ENCODE results near the gene CALY.

The CALY gene

DNA sequence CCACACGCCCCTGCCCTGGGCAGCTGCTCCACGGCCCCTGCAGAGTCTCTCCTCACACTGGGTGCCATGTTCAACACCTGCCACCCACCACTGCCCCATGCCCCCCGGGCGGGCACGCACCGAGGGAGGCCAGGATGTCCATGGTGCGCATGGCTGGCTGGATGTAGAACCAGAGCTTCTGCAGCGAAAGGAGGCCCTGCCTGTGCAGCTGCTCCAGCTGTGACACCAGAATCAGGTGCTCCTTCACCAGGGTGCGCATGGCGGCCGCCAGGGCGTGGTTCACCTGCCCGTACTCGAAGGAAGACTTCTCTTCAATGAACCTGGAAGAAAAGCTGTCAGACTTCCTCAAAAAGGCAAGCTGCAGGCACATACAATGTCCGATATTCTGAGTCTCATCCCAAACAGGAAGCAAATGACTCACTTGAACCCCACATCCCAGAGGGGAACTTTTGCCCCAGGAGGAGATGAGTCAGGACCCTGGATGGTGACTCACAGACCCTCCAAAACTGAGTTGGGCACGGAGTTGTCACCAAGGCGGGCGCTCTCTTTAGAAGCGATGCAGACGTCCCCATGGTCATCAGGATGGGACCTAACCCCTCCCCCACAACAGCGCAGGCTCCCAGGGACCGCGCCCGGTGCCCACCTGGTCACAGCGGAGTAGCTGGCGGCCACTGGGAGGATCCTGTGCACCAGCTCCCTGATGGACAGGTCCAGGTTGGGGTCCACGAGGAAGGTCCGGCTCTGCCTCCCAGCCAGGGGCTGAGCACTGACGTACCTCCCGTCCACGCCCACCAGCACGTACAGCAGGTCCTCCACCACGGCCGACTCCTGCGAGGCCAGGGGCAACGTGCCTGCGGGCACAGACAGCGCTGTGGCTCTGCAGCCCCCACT, 43.5 kb downstream of the CALY start:
- H2BK120ac ChIP-seq (ENCODE audit: low read depth, low read length), result peak overlapping the region; percentile 1
- peak overlapping the region in 1 of 2 experiments; percentile 57 for H3K23ac ChIP-seq (ENCODE audit: low read length in 2 of 2)
- H3K9me3 ChIP-seq (ENCODE audit: control insufficient read depth, low read length), result no peaks in the 10 kb centered on the region
- peaks cover 16% of the 10 kb centered on the region for H3K4me1 ChIP-seq (ENCODE audit: control insufficient read depth, insufficient read depth, low read depth, low read length)
- no peak overlapping the region for H2BK15ac ChIP-seq (ENCODE audit: low read depth, poor library complexity, severe bottlenecking)
- no peak overlapping the region for H2AFZ ChIP-seq (ENCODE audit: low read depth, low read length)
- peaks cover 29% of the 10 kb centered on the region for H3K79me1 ChIP-seq (replicated peaks; ENCODE audit: low read length, poor library complexity, severe bottlenecking)
- H3K18ac ChIP-seq (ENCODE audit: low read depth in 1 of 2, low read length in 2 of 2), result peak overlapping the region; percentile 44 to 65
- peak overlapping the region in 1 of 2 experiments; percentile 35 for H3K14ac ChIP-seq (ENCODE audit: low read length in 2 of 2)
- peak overlapping the region; percentile 25 for H3K4me2 ChIP-seq (ENCODE audit: low read length, poor library complexity, severe bottlenecking)
- H4K8ac ChIP-seq (ENCODE audit: low read length), result peak overlapping the region; percentile 82
- H3K9ac ChIP-seq (ENCODE audit: low read length), result no peak overlapping the region
- no peak overlapping the region for H2BK5ac ChIP-seq (ENCODE audit: low read depth, low read length, poor library complexity, severe bottlenecking)
- no peaks in the 10 kb centered on the region for H3K27me3 ChIP-seq (ENCODE audit: control insufficient read depth in 1 of 2, insufficient read depth in 1 of 2, low read length in 2 of 2)
- peak; percentile 76 for DNase-seq
- H4K91ac ChIP-seq (ENCODE audit: low read length), result peak overlapping the region; percentile 88
- peak overlapping the region in 1 of 2 experiments; percentile 4 for H3K4me3 ChIP-seq (ENCODE audit: insufficient read depth in 1 of 2, low read depth in 1 of 2, low read length in 2 of 2)
- WGBS, result 60% methylated on average over 38 of the region's 38 CpGs
- H3K36me3 ChIP-seq (ENCODE audit: control insufficient read depth in 1 of 2, insufficient read depth in 2 of 2, low read depth in 1 of 2, low read length in 2 of 2), result peaks cover 83 to 84% of the 10 kb centered on the region in 2 experiments
- H3K4ac ChIP-seq (ENCODE audit: low read depth in 1 of 2, low read length in 2 of 2), result no peak overlapping the region
- peak overlapping the region; percentile 46 for H3K27ac ChIP-seq (ENCODE audit: low read length, poor library complexity, severe bottlenecking)
- H2BK12ac ChIP-seq (ENCODE audit: low read length in 2 of 2), result peak overlapping the region in 1 of 2 experiments; percentile 4
- H2AK5ac ChIP-seq (ENCODE audit: low read length, severe bottlenecking), result peak overlapping the region; percentile 49

DNA sequence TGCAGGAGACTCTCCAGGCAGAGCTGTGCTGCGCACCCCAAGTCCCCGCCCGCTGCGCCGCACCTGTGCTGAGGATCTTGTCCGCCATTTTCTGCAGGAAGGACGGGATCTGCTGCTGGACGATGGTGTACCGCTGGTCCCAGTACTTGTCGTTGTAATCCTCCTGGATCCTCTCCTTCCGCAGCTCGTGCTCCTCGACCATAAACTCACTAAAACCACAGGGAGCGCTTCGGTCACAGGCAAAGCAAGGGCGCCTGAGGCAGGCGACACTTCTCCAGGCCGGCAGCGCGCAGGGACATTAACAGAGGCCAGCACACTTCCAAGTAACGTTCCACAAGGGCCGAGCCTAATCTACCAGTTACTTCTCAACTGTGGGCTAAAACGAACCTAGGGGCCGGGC, 46.9 kb downstream of the CALY start:
- Histone ChIP-seq H3K14ac (ENCODE audit: low read length in 2 of 2) (no peak overlapping the region), H3K79me1 (replicated peaks; ENCODE audit: low read length, poor library complexity, severe bottlenecking) (peaks cover 31% of the 10 kb centered on the region), H3K23ac (ENCODE audit: low read length in 2 of 2) (no peak overlapping the region), H3K9ac (ENCODE audit: low read length) (no peak overlapping the region), H2BK15ac (ENCODE audit: low read depth, poor library complexity, severe bottlenecking) (no peak overlapping the region), H3K4me2 (ENCODE audit: low read length, poor library complexity, severe bottlenecking) (no peak overlapping the region), H3K27me3 (ENCODE audit: control insufficient read depth in 1 of 2, insufficient read depth in 1 of 2, low read length in 2 of 2) (no peaks in the 10 kb centered on the region), H3K4me3 (ENCODE audit: insufficient read depth in 1 of 2, low read depth in 1 of 2, low read length in 2 of 2) (no peak overlapping the region), H2AFZ (ENCODE audit: low read depth, low read length) (no peak overlapping the region), H3K4ac (ENCODE audit: low read depth in 1 of 2, low read length in 2 of 2) (no peak overlapping the region), H2BK120ac (ENCODE audit: low read depth, low read length) (no peak overlapping the region), H2BK5ac (ENCODE audit: low read depth, low read length, poor library complexity, severe bottlenecking) (no peak overlapping the region), H3K4me1 (ENCODE audit: control insufficient read depth, insufficient read depth, low read depth, low read length) (peaks cover 16% of the 10 kb centered on the region), H3K36me3 (ENCODE audit: control insufficient read depth in 1 of 2, insufficient read depth in 2 of 2, low read depth in 1 of 2, low read length in 2 of 2) (peaks cover 75 to 80% of the 10 kb centered on the region in 2 experiments), H3K27ac (ENCODE audit: low read length, poor library complexity, severe bottlenecking) (no peak overlapping the region), H4K8ac (ENCODE audit: low read length) (no peak overlapping the region), H2AK5ac (ENCODE audit: low read length, severe bottlenecking) (no peak overlapping the region), H2BK12ac (ENCODE audit: low read length in 2 of 2) (no peak overlapping the region), H3K18ac (ENCODE audit: low read depth in 1 of 2, low read length in 2 of 2) (no peak overlapping the region), H4K91ac (ENCODE audit: low read length) (no peak overlapping the region), H3K9me3 (ENCODE audit: control insufficient read depth, low read length) (no peaks in the 10 kb centered on the region)
- no peak for DNase-seq
- WGBS, result 95% methylated on average over 24 of the region's 24 CpGs

DNA sequence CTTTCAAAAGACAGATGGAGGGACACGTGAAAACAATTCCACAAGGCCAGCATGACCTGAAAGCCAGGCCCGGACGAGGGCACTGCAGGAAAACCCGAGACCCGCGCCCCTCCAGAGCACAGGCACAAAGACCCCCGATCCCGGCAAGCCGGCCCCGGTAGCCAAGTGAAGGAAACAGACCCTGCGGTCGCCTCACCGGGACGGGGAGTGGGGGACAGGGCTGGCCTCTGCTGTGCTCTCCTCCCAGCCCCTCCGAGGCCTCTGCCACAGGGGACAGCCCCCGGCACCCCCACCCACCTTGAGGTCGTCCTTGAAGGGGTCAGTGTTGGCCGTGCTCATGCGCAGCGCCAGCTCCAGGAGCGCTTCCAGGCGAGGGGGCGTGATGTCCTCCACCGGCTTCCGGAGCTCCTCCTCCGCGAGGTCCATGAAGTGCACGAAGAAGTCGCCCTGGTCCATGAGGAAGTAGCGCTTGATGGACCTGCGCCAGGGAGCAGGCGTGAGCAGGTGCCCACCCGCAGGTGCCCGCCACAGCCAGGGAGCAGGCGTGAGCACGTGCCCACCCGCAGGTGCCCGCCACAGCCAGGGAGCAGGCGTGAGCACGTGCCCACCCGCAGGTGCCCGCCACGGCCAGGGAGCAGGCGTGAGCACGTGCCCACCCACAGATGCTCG, 48.7 kb downstream of the CALY start:
- no peaks in the 10 kb centered on the region for H3K9me3 ChIP-seq (ENCODE audit: control insufficient read depth, low read length)
- peaks cover 76 to 82% of the 10 kb centered on the region in 2 experiments for H3K36me3 ChIP-seq (ENCODE audit: control insufficient read depth in 1 of 2, insufficient read depth in 2 of 2, low read depth in 1 of 2, low read length in 2 of 2)
- H3K14ac ChIP-seq (ENCODE audit: low read length in 2 of 2), result no peak overlapping the region
- no peak overlapping the region for H2BK5ac ChIP-seq (ENCODE audit: low read depth, low read length, poor library complexity, severe bottlenecking)
- no peak overlapping the region for H3K4me2 ChIP-seq (ENCODE audit: low read length, poor library complexity, severe bottlenecking)
- H3K23ac ChIP-seq (ENCODE audit: low read length in 2 of 2), result no peak overlapping the region
- no peak overlapping the region for H3K27ac ChIP-seq (ENCODE audit: low read length, poor library complexity, severe bottlenecking)
- no peak overlapping the region for H3K4me3 ChIP-seq (ENCODE audit: insufficient read depth in 1 of 2, low read depth in 1 of 2, low read length in 2 of 2)
- H2AK5ac ChIP-seq (ENCODE audit: low read length, severe bottlenecking), result no peak overlapping the region
- peaks cover 8% of the 10 kb centered on the region for H3K4me1 ChIP-seq (ENCODE audit: control insufficient read depth, insufficient read depth, low read depth, low read length)
- H2BK15ac ChIP-seq (ENCODE audit: low read depth, poor library complexity, severe bottlenecking), result no peak overlapping the region
- H4K91ac ChIP-seq (ENCODE audit: low read length), result no peak overlapping the region
- H4K8ac ChIP-seq (ENCODE audit: low read length), result no peak overlapping the region
- no peak for DNase-seq
- no peak overlapping the region for H3K9ac ChIP-seq (ENCODE audit: low read length)
- no peaks in the 10 kb centered on the region for H3K27me3 ChIP-seq (ENCODE audit: control insufficient read depth in 1 of 2, insufficient read depth in 1 of 2, low read length in 2 of 2)
- H3K4ac ChIP-seq (ENCODE audit: low read depth in 1 of 2, low read length in 2 of 2), result no peak overlapping the region
- peaks cover 39% of the 10 kb centered on the region for H3K79me1 ChIP-seq (replicated peaks; ENCODE audit: low read length, poor library complexity, severe bottlenecking)
- H2BK120ac ChIP-seq (ENCODE audit: low read depth, low read length), result no peak overlapping the region
- no peak overlapping the region for H3K18ac ChIP-seq (ENCODE audit: low read depth in 1 of 2, low read length in 2 of 2)
- H2AFZ ChIP-seq (ENCODE audit: low read depth, low read length), result no peak overlapping the region
- no peak overlapping the region for H2BK12ac ChIP-seq (ENCODE audit: low read length in 2 of 2)
- WGBS, result over 99% methylated on average over 36 of the region's 46 CpGs

DNA sequence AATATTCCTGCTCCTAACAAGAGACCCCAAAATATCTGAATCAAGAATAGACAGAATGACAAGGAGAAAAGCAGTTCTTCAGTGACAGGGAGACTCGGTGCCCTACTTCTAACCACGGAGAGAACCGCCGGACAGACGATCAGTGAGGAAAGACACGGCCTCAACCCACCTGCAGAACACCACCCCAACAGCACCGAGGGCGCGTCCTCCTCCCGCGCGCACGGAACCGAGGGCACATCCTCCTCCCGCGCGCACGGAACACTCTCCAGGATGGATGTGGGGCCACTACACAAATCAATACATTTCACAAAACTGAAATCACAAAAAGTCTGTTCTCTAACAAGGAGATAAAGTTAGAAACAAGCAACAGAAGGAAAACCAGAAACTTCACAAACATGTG, 50.3 kb downstream of the CALY start:
- H3K27me3 ChIP-seq (ENCODE audit: control insufficient read depth in 1 of 2, insufficient read depth in 1 of 2, low read length in 2 of 2), result no peaks in the 10 kb centered on the region
- DNase-seq, result no peak
- H3K18ac ChIP-seq (ENCODE audit: low read depth in 1 of 2, low read length in 2 of 2), result no peak overlapping the region
- no peak overlapping the region for H2AFZ ChIP-seq (ENCODE audit: low read depth, low read length)
- WGBS, result 92% methylated on average over 18 of the region's 18 CpGs
- H2BK12ac ChIP-seq (ENCODE audit: low read length in 2 of 2), result no peak overlapping the region
- H2AK5ac ChIP-seq (ENCODE audit: low read length, severe bottlenecking), result no peak overlapping the region
- H3K14ac ChIP-seq (ENCODE audit: low read length in 2 of 2), result no peak overlapping the region
- H3K23ac ChIP-seq (ENCODE audit: low read length in 2 of 2), result no peak overlapping the region
- peaks cover 36% of the 10 kb centered on the region for H3K79me1 ChIP-seq (replicated peaks; ENCODE audit: low read length, poor library complexity, severe bottlenecking)
- no peaks in the 10 kb centered on the region for H3K9me3 ChIP-seq (ENCODE audit: control insufficient read depth, low read length)
- peaks cover 1% of the 10 kb centered on the region for H3K4me1 ChIP-seq (ENCODE audit: control insufficient read depth, insufficient read depth, low read depth, low read length)
- no peak overlapping the region for H2BK120ac ChIP-seq (ENCODE audit: low read depth, low read length)
- no peak overlapping the region for H3K4me2 ChIP-seq (ENCODE audit: low read length, poor library complexity, severe bottlenecking)
- H2BK5ac ChIP-seq (ENCODE audit: low read depth, low read length, poor library complexity, severe bottlenecking), result no peak overlapping the region
- H4K91ac ChIP-seq (ENCODE audit: low read length), result no peak overlapping the region
- no peak overlapping the region for H3K4me3 ChIP-seq (ENCODE audit: insufficient read depth in 1 of 2, low read depth in 1 of 2, low read length in 2 of 2)
- no peak overlapping the region for H3K4ac ChIP-seq (ENCODE audit: low read depth in 1 of 2, low read length in 2 of 2)
- H3K27ac ChIP-seq (ENCODE audit: low read length, poor library complexity, severe bottlenecking), result no peak overlapping the region
- peaks cover 85 to 90% of the 10 kb centered on the region in 2 experiments for H3K36me3 ChIP-seq (ENCODE audit: control insufficient read depth in 1 of 2, insufficient read depth in 2 of 2, low read depth in 1 of 2, low read length in 2 of 2)
- H4K8ac ChIP-seq (ENCODE audit: low read length), result no peak overlapping the region
- no peak overlapping the region for H2BK15ac ChIP-seq (ENCODE audit: low read depth, poor library complexity, severe bottlenecking)
- no peak overlapping the region for H3K9ac ChIP-seq (ENCODE audit: low read length)
